GM18868 (cell line): ENCODE results near the gene DST.
"Not testable (repeated sequence)": the region's sequence is repeated elsewhere in the genome, so short reads cannot be mapped to it uniquely, and the experiment has no call there.

Source experiments
- ATAC-seq: cut with Tn5 transposase; IDR thresholded peaks from one replicate; pipeline ENCODE4 v1.9.1; 2021; ENCODE audit warnings: mild to moderate bottlenecking, moderate library complexity; ENCODE audit not compliant: unreplicated experiment

DST gene

GRCh38 chr6:56664029-56664428 lies 21.3 kb upstream of the DST start:
- ATAC-seq, result no peak

GRCh38 chr6:56663344-56663743 lies 20.7 kb upstream of the DST start:
- ATAC-seq, result no peak

- not testable (repeated sequence) for ATAC-seq
Observed at GRCh38 chr6:56661338-56661737, 18.6 kb upstream of the DST start.

GRCh38 chr6:56660381-56660730 lies 17.7 kb upstream of the DST start:
- peak; percentile 2 for ATAC-seq

GRCh38 chr6:56659721-56660380 lies 17.2 kb upstream of the DST start:
- ATAC-seq, result peak; percentile 93

GRCh38 chr6:56658326-56658725 lies 15.6 kb upstream of the DST start:
- no peak for ATAC-seq

- ATAC-seq, result no peak
Observed at GRCh38 chr6:56657354-56657753, 14.7 kb upstream of the DST start.

- ATAC-seq, result no peak
Observed at GRCh38 chr6:56656466-56656865, 13.8 kb upstream of the DST start.

GRCh38 chr6:56655996-56656395 lies 13.3 kb upstream of the DST start:
- ATAC-seq, result no peak

GRCh38 chr6:56655249-56655648 lies 12.6 kb upstream of the DST start:
- no peak for ATAC-seq

GRCh38 chr6:56652994-56653393 lies 10.3 kb upstream of the DST start:
- no peak for ATAC-seq

GRCh38 chr6:56652231-56652630 lies 9.5 kb upstream of the DST start:
- no peak for ATAC-seq

GRCh38 chr6:56650191-56650590 lies 7.5 kb upstream of the DST start:
- no peak for ATAC-seq

- ATAC-seq, result no peak
Observed at GRCh38 chr6:56649782-56650181, 7.1 kb upstream of the DST start.

- ATAC-seq, result no peak
Observed at GRCh38 chr6:56649053-56649769, 6.5 kb upstream of the DST start.

- no peak for ATAC-seq
Observed at GRCh38 chr6:56647172-56647762, 4.6 kb upstream of the DST start.

GRCh38 chr6:56644366-56644765 lies 1.7 kb upstream of the DST start:
- no peak for ATAC-seq

- ATAC-seq, result no peak
Observed at GRCh38 chr6:56643379-56644089, 845 bp upstream of the DST start.

GRCh38 chr6:56640374-56640773 lies 2.3 kb downstream of the DST start:
- no peak for ATAC-seq

GRCh38 chr6:56638760-56639159 lies 3.9 kb downstream of the DST start:
- no peak for ATAC-seq

- ATAC-seq, result no peak
Observed at GRCh38 chr6:56637640-56638039, 5.0 kb downstream of the DST start.

- ATAC-seq, result no peak
Observed at GRCh38 chr6:56628105-56628504, 14.6 kb downstream of the DST start.
